GM12878 (cell line): ENCODE data around the gene AURKA. TPM values are rescaled to one million over a fixed set of nuclear protein-coding genes. Genes with fewer than 3 reads are reported as not detected.

Source experiments
- BMI1 ChIP-seq: fragments of 450-650 bp; IDR thresholded peaks from 2 replicates; pipeline ENCODE4 v1.6.1; 2016; ENCODE audit warnings: mild to moderate bottlenecking, moderate library complexity, borderline replicate concordance
- CBFB ChIP-seq: IDR thresholded peaks from 2 replicates; pipeline ENCODE4 v1.6.1; 2016; ENCODE audit warnings: antibody characterized with exemption, low read depth
- CHD1 ChIP-seq: IDR thresholded peaks from 2 replicates; pipeline ENCODE4 v1.6.1; 2012; ENCODE audit warnings: low read depth, low read length, improper control_type of control experiment
- MTA2 ChIP-seq: fragments of 450-650 bp; IDR thresholded peaks from 2 replicates; pipeline ENCODE4 v1.6.1; 2016; ENCODE audit warnings: low read depth, mild to moderate bottlenecking, moderate library complexity
- NR2C2 ChIP-seq: IDR thresholded peaks from 2 replicates; pipeline ENCODE4 v1.6.1; 2011; ENCODE audit warnings: borderline replicate concordance, low read depth; ENCODE audit not compliant: control insufficient read depth, insufficient read length
- RBBP5 ChIP-seq: fragments of 200-600 bp; sonication (generic); conservative IDR thresholded peaks from 2 replicates; pipeline ENCODE4 v1.6.1; 2016
- ZZZ3 ChIP-seq: IDR thresholded peaks from 2 replicates; pipeline ENCODE4 v1.6.1; 2011; ENCODE audit warnings: low read depth; ENCODE audit not compliant: control insufficient read depth, insufficient read length
- polyA plus RNA-seq, 11 experiments: library from polyadenylated mRNA; depleted of rRNA in 4 of 11; unstranded in 6 of 11; stranded (reverse) in 5 of 11; fragments of >200 nt; fragmentation: Nextera tagmentation in 4 of 11; fragmentation: Illumina TruSeq in 1 of 11; extraction: Ambion mirVana in 4 of 11; extraction: Trizol in 1 of 11; gene quantifications; 1 replicate in 1 of 11; 2 replicates in 10 of 11; pipeline versions ENCODE4 v1.2.1 to v1.2.3, GENCODE V29; 2011 to 2016; ENCODE audit warnings: inconsistent platforms in 2 of 11, missing spikeins in 2 of 11, low read depth in 1 of 11
- total RNA-seq, 4 experiments: library from RNA; depleted of rRNA in 3 of 4; stranded (reverse); fragments of >200 nt in 3 of 4; fragmentation: Illumina TruSeq in 1 of 4; extraction: Trizol in 1 of 4; gene quantifications; 2 replicates each; pipeline versions ENCODE4 v1.2.1 to v1.2.3, GENCODE V29; 2013 to 2021
- TF ChIP-seq, protein P1 (sequence below): IDR thresholded peaks from 2 replicates; pipeline ENCODE4 v1.6.1; 2012; ENCODE audit warnings: improper control_type of control experiment, low read depth, low read length; ENCODE audit not compliant: insufficient replicate concordance
- TF ChIP-seq, protein P2 (sequence below): fragments of 450-650 bp; IDR thresholded peaks from 2 replicates; pipeline ENCODE4 v1.6.1; 2016; ENCODE audit warnings: mild to moderate bottlenecking

Gene AURKA
- total and polyA plus RNA-seq, 10 of the 15 experiments (the other 5 are each of a cell fraction or from before 2014, with no cell fraction given), result 57.3 to 122 (median 73.4) TPM

DNA sequence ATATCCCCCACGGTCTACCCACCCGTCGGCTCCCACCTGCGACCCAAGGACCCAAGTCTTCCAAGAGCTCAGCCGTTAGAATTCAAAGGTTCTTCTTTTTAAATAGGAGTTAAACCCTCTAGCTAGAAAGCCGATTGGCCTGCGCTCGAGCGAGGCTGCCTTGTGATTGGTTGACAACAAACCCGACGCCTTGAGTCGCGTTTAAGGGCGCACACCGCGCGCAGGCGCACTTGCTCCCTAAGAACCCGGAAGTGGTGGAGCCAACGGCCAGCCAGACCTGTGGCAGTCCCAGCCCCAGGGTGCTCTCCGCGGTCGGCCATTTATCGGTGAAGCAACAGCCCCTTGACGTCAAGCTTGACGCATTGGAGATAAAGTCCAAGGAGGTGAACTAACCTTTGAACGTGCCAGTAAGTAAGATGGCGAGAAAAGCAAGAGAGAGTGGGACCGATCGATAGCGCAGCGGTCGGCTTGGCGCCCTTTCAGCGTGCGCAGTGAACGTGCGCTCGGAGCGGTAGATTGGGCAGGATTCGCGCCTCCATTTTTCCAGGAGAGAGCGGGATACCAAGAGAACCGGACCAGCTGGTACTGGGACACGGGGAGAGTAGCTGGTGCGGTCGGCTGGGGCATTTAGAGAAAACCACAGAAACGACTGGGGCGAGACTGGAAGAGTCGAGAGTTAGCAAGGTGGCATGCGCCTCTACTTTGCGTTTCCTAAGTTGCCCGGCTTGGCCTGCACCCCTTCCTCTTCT lies at the start of gene AURKA, which contains the start of gene CSTF1 (continued):
- TF ChIP-seq, protein P1, sequence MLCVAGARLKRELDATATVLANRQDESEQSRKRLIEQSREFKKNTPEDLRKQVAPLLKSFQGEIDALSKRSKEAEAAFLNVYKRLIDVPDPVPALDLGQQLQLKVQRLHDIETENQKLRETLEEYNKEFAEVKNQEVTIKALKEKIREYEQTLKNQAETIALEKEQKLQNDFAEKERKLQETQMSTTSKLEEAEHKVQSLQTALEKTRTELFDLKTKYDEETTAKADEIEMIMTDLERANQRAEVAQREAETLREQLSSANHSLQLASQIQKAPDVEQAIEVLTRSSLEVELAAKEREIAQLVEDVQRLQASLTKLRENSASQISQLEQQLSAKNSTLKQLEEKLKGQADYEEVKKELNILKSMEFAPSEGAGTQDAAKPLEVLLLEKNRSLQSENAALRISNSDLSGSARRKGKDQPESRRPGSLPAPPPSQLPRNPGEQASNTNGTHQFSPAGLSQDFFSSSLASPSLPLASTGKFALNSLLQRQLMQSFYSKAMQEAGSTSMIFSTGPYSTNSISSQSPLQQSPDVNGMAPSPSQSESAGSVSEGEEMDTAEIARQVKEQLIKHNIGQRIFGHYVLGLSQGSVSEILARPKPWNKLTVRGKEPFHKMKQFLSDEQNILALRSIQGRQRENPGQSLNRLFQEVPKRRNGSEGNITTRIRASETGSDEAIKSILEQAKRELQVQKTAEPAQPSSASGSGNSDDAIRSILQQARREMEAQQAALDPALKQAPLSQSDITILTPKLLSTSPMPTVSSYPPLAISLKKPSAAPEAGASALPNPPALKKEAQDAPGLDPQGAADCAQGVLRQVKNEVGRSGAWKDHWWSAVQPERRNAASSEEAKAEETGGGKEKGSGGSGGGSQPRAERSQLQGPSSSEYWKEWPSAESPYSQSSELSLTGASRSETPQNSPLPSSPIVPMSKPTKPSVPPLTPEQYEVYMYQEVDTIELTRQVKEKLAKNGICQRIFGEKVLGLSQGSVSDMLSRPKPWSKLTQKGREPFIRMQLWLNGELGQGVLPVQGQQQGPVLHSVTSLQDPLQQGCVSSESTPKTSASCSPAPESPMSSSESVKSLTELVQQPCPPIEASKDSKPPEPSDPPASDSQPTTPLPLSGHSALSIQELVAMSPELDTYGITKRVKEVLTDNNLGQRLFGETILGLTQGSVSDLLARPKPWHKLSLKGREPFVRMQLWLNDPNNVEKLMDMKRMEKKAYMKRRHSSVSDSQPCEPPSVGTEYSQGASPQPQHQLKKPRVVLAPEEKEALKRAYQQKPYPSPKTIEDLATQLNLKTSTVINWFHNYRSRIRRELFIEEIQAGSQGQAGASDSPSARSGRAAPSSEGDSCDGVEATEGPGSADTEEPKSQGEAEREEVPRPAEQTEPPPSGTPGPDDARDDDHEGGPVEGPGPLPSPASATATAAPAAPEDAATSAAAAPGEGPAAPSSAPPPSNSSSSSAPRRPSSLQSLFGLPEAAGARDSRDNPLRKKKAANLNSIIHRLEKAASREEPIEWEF, result peak; percentile 97
- 0 out of 2 replicates have a peak, but pooled peaks have one; percentile 34 for TF ChIP-seq RBBP5
- TF ChIP-seq, protein P2, sequence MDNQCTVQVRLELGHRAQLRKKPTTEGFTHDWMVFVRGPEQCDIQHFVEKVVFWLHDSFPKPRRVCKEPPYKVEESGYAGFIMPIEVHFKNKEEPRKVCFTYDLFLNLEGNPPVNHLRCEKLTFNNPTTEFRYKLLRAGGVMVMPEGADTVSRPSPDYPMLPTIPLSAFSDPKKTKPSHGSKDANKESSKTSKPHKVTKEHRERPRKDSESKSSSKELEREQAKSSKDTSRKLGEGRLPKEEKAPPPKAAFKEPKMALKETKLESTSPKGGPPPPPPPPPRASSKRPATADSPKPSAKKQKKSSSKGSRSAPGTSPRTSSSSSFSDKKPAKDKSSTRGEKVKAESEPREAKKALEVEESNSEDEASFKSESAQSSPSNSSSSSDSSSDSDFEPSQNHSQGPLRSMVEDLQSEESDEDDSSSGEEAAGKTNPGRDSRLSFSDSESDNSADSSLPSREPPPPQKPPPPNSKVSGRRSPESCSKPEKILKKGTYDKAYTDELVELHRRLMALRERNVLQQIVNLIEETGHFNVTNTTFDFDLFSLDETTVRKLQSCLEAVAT, result peak; percentile 100
- no peak for TF ChIP-seq BMI1
- no peak for TF ChIP-seq ZZZ3
- TF ChIP-seq CBFB, result peak; percentile 58; the same call in 1 of the 2 replicates
- TF ChIP-seq NR2C2, result peak; percentile 97
- TF ChIP-seq MTA2, result peak; percentile 32; the same call in 1 of the 2 replicates
- TF ChIP-seq CHD1, result no peak
- TF ChIP-seq, all 136 proteins: peak for 72
